Tibial nerve (tissue), 4 donors: Measurements from ENCODE around the gene CKAP2L.

Source experiments
- EP300 ChIP-seq, 2 donors: sonication (generic); formaldehyde crosslinking; IDR thresholded peaks; one replicate each; pipeline ENCODE4 v1.6.1; 2017; ENCODE audit warnings: antibody characterized with exemption in 2 of 2, mild to moderate bottlenecking in 1 of 2
- POLR2A ChIP-seq, 2 donors: fragments of 450-650 bp; IDR thresholded peaks; one replicate each; pipeline ENCODE4 v1.6.1; 2017; ENCODE audit warnings: antibody characterized with exemption in 2 of 2, mild to moderate bottlenecking in 2 of 2, moderate library complexity in 2 of 2
- TF ChIP-seq, protein P1 (sequence below), 5 experiments: fragments of 200-600 bp in 3 of 5; fragments of 450-650 bp in 2 of 5; sonication (generic) in 3 of 5; IDR thresholded peaks; one replicate each; pipeline ENCODE4 v1.5.1; 2016 to 2019; ENCODE audit warnings: antibody characterized with exemption in 5 of 5, mild to moderate bottlenecking in 3 of 5, moderate library complexity in 2 of 5

DNA sequence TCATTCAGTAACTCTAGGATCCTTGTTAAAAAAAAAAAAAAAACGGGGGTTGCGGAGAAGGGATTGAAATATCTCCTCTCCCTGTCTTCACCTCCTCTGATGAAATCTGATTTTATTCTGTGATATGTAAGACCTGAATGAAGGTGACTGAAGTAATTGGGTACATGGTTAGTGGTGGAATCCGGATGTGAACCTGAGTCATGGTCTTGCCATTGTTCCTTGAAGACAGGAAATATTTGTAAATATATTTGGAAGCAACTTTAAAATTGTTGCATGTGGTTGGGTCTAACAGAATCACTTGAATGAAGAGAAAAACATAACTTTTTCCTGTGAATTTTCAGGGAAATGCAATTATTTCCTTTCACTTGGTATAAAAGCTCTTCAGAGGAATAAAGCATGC lies 22.9 kb upstream of the CKAP2L start:
- TF ChIP-seq, protein P1, sequence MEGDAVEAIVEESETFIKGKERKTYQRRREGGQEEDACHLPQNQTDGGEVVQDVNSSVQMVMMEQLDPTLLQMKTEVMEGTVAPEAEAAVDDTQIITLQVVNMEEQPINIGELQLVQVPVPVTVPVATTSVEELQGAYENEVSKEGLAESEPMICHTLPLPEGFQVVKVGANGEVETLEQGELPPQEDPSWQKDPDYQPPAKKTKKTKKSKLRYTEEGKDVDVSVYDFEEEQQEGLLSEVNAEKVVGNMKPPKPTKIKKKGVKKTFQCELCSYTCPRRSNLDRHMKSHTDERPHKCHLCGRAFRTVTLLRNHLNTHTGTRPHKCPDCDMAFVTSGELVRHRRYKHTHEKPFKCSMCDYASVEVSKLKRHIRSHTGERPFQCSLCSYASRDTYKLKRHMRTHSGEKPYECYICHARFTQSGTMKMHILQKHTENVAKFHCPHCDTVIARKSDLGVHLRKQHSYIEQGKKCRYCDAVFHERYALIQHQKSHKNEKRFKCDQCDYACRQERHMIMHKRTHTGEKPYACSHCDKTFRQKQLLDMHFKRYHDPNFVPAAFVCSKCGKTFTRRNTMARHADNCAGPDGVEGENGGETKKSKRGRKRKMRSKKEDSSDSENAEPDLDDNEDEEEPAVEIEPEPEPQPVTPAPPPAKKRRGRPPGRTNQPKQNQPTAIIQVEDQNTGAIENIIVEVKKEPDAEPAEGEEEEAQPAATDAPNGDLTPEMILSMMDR (IDR thresholded peaks at IDR 0.05): no peak
- TF ChIP-seq POLR2A (IDR thresholded peaks at IDR 0.05) (no peak), EP300 (IDR thresholded peaks at IDR 0.05) (no peak)
